GM19468 (cell line): ENCODE data around the gene KLK8.

Experiments
- ATAC-seq: cut with Tn5 transposase; IDR thresholded peaks from one replicate; pipeline ENCODE4 v1.9.1; 2021; ENCODE audit warnings: mild to moderate bottlenecking, moderate library complexity, moderate number of reproducible peaks; ENCODE audit not compliant: unreplicated experiment; ENCODE audit errors: extremely low read depth

The KLK8 gene

DNA sequence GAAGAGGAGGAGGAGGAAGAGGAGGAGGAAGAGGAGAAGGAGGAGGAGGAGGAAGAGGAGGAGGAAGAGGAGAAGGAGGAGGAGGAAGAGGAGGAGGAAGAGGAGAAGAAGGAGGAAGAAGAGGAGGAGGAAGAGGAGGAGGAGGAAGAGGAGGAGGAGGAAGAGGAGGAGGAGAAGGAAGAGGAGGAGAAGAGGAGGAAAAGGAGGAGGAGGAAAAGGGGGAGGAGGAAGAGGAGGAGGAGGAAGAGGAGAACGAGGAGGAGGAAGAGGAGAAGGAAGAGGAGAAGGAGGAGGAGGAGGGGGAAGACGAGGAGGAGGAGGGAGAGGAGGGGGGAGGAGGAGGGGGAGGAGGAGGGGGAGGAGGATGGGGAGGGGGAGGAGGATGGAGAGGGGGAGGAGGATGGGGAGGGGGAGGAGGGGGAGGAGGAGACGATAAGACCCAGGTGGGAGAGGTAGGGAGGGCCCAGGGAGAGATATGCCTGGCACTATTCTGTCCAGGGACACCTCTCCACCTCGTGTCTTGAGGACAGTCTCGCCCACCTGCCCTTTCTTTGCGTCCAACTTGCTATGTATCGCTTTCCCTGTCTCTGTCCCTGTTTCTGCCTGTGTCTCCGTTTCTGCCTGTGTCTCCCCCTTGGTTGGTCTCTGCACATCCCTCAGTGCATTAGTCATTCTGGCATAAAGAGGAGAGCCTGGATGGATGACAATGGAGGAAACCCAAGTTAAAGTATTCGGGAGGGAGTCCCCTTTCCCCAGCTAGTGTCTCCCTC, 41.5 kb downstream of the KLK8 start:
- no peak for ATAC-seq

GRCh38 chr19:50957587-50957986, 43.8 kb downstream of the KLK8 start:
- ATAC-seq: no peak

GRCh38 chr19:50952910-50953309, 48.5 kb downstream of the KLK8 start, which contains the start of gene KLK5:
Gene KLK5, minus strand, starts transcription at chr19:50953038. Its CDS starts 381 bp downstream, at chr19:50952657.
- ATAC-seq: no peak

- ATAC-seq: no peak
Measured at GRCh38 chr19:50949861-50950260, 51.5 kb downstream of the KLK8 start.

DNA sequence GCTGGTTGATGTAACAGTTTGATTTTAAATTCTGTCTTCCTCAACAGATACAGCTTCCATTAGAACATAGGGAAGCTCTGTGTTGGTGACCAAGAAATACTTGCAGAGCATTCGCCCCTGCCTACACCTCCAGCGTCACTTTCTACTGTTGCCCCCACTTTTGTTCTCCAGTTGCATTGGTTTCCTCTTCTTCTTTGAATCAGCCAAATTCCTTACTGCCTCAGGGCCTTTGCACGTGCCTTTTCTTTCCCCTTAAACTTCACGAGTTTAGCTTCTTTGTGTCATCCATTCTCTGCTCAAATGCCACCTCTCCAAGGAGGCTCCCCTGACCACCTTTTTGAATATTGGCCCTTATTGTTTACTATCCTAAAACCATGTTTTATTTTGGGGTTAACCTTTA, 54.3 kb downstream of the KLK8 start:
- ATAC-seq: no peak
